HG02623 (cell line): Measurements from ENCODE around the gene TCERG1L.
"Not testable (repeated sequence)": the region's sequence is repeated elsewhere in the genome, so short reads cannot be mapped to it uniquely, and the experiment has no call there.

Source experiments
- ATAC-seq: cut with Tn5 transposase; IDR thresholded peaks from one replicate; pipeline ENCODE4 v1.9.1; 2021; ENCODE audit warnings: moderate library complexity; ENCODE audit not compliant: unreplicated experiment

TCERG1L gene

DNA sequence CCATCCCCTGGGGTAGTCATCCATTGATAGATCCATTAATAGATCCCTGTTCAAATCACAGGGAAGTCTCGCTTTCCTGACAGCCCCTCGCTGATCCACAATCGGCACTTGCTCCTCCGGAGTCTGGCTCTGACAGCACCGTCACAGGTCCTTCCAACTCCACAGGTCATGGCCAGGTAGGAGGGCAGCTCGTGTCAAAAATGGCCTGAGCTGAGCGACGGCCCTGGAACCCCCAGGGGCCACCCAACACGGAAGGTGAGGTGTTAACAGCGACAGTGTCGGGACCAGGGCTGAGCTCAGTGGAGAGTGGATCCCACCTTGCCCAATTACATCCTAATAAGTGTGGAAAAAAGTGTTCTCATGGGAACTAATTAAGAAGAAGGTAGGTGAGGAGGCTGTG is 219.8 kb downstream of the TCERG1L start:
- ATAC-seq, result no peak

GRCh38 chr10:131090761-131091661 is 220.5 kb downstream of the TCERG1L start:
- ATAC-seq, result no peak

- no peak for ATAC-seq
Observed at GRCh38 chr10:131089861-131090260, 221.7 kb downstream of the TCERG1L start.

- no peak for ATAC-seq
Observed at GRCh38 chr10:131089150-131089549, 222.4 kb downstream of the TCERG1L start.

- ATAC-seq, result no peak
Observed at GRCh38 chr10:131088619-131089018, 222.9 kb downstream of the TCERG1L start.

GRCh38 chr10:131087464-131088215 is 223.9 kb downstream of the TCERG1L start:
- no peak for ATAC-seq

DNA sequence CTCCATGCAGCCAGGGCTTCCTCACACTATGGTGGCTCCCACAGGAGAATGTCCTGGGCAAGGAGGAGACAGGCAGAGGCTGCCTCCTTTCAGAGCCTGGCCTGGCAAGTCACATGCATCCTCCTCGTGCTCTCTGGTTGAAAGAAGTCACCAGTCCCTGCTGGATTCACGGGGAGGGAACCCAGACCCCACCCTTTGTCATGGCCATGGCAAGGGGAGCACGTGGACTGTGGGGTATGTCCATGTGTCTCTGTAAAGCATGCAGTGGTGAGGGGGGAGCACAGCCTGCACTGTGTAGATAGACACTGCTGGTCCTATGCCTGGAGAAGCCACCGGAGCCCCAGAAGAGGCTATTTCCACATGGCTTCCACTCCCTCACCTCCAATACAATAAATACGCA is 225.0 kb downstream of the TCERG1L start:
- ATAC-seq, result no peak

- no peak for ATAC-seq
Observed at GRCh38 chr10:131086094-131086493, 225.4 kb downstream of the TCERG1L start.

DNA sequence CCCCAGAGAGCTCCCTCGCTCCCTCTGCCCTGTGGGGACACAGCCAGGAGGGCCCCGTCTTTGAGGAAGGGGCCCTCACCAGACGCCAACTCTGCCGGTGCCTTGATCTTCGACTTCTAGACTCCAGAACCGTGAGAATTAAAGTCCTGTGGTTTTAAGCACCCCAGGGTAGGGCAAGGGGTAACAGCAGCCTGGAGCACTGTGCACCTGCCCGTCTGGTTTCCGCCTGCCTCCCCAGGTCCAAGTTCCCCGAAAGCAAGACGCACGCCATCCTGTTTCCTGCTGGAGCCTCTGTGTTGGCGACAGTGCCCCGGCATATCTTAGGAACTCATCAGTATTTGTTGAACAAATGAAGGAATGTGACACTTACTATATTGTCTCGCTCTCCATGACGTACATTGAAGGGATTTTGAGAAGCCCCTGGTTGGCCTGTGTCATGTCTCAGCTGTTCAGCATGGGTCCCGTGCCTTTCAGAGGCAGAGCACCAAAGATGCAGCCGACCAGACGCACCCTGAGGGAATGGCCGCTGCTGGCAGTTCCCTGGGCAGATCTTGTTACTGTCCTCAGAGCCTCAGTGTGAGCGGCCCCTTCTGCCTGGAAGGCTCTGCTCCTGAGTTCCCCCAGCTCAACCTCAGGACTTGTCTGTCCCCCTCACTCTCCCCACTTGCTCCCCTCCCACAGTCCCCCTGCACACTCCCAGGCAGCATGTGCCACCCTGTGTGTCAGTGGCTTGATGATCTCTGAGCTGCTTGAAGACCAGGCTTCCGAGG is 226.2 kb downstream of the TCERG1L start:
- ATAC-seq, result no peak

DNA sequence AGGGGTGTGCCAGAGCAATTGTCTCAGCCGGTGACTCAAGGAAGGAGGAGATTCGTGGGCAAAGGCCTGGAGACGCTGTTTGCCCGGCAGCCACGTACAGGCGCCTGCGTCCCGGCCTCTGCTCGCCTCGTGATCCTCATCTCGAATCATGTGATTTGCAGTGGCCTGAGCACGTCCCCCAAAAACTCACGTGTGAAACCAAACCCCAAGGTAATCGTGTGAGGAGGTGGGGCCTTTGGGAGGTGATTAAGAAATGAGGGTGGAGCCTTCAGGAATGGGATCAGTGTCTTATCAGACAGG is 226.8 kb downstream of the TCERG1L start:
- no peak for ATAC-seq

- no peak for ATAC-seq
Observed at GRCh38 chr10:131083915-131084790, 227.4 kb downstream of the TCERG1L start.

- ATAC-seq, result no peak
Observed at GRCh38 chr10:131082991-131083481, 228.5 kb downstream of the TCERG1L start.

DNA sequence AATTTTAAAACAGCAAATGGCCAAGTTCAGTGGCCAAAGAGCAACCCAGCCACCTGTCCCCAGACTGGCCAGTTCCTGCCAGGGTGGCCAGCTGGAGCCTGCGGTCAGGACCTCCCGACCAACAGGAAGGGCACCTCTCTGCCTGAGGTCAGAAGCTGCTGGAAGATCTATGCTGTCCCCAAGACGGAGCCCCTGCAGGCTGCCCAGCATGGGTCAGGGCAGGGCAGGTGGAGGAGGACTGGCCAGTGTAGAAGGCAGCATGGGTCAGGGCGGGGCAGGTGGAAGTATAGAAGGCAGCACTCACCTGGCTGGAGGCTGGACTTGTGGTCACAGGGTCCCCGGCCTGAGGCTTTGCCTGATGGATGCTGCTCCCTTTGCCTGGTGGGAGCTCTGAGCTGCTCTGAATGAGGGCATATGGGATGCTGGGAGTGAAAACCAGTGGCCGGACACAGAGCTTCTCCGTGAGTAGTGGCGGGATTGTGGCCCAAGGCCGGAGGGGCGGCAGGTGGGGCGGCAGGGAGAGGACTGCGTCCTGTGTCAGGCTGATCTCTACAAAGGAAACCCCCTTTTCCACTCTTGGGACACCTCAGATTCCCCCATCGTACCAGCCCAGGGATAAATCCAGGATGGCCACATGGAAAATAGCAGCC is 229.2 kb downstream of the TCERG1L start:
- no peak for ATAC-seq

GRCh38 chr10:131081786-131082185 is 229.7 kb downstream of the TCERG1L start:
- ATAC-seq, result no peak

- ATAC-seq, result no peak
Observed at GRCh38 chr10:131081376-131081775, 230.1 kb downstream of the TCERG1L start.

GRCh38 chr10:131080571-131080970 is 230.9 kb downstream of the TCERG1L start:
- ATAC-seq, result no peak

GRCh38 chr10:131079314-131079713 is 232.2 kb downstream of the TCERG1L start:
- ATAC-seq, result no peak

DNA sequence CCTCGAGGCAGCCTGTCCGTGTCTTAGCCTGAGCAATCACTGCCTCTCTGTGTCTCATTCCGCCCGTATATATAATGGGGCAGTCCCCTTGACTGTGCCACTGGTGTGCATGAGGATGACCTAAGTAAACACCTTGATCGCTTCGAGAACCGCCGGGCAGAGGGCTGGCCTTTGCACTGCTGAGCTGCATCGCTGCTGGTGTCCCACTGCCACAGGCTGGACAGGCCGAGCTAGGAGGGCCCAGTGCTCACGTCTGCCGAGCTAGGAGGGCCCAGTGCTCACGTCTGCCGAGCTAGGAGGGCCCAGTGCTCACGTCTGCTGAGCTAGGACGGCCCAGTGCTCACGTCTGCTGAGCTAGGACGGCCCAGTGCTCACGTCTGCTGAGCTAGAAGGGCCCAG is 232.6 kb downstream of the TCERG1L start:
- not testable (repeated sequence) for ATAC-seq

GRCh38 chr10:131078131-131078881 is 233.2 kb downstream of the TCERG1L start:
- no peak for ATAC-seq
